ENCODE measurements around the gene DMD. TPM values are rescaled to one million over a fixed set of nuclear protein-coding genes. Genes with fewer than 3 reads are reported as not detected.

Gene DMD
- total RNA-seq, 1 donor: 32.4 TPM

DNA sequence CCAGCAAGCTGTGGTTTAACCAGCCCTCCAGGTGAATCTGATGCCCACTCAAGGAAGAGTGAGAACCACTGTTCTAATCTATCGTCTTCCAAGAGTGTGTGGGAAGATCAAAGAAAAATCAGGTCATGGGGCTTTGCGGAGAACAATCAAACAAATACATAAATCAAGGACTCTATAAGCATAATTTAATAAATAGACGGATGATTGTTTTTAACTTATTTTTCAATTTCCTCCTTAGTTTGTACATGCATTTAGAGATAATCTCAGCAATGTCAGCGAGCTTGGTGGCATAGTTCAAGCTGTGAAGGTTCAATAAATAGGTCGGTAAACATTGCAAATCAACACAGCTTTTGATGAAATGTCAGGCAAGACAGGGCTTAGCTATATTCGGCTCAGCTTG is 84.9 kb downstream of the DMD start:
- TF ChIP-seq, protein P1, sequence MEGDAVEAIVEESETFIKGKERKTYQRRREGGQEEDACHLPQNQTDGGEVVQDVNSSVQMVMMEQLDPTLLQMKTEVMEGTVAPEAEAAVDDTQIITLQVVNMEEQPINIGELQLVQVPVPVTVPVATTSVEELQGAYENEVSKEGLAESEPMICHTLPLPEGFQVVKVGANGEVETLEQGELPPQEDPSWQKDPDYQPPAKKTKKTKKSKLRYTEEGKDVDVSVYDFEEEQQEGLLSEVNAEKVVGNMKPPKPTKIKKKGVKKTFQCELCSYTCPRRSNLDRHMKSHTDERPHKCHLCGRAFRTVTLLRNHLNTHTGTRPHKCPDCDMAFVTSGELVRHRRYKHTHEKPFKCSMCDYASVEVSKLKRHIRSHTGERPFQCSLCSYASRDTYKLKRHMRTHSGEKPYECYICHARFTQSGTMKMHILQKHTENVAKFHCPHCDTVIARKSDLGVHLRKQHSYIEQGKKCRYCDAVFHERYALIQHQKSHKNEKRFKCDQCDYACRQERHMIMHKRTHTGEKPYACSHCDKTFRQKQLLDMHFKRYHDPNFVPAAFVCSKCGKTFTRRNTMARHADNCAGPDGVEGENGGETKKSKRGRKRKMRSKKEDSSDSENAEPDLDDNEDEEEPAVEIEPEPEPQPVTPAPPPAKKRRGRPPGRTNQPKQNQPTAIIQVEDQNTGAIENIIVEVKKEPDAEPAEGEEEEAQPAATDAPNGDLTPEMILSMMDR (IDR thresholded peaks at IDR 0.05; ENCODE audit: insufficient read depth, low read depth, low read length): no peak
- no peak for DNase-seq (ENCODE audit: low read depth)
- no peak overlapping the region for H3K4me3 ChIP-seq (ENCODE audit: low read depth, low read length)

DNA sequence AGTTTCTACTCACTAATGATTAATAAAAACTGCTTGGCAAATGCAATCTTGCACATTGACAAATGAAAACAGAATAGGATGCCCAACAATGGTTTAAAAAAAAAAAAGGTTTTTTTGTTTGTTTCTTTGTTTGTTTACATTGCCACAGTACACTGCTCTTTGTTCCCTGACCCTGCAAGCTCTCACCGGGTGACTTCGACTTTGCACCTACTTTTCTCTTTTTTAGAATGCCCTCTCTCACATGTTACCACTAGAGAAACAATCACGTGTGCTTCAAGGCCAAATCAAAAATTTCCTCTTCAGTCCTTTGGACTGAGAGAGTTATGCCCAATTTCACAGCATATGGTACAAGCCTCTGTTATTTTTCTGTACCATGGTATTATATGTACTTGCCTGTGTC is 101.5 kb downstream of the DMD start:
- TF ChIP-seq, protein P1 (IDR thresholded peaks at IDR 0.05; ENCODE audit: insufficient read depth, low read depth, low read length): no peak
- no peak for DNase-seq (ENCODE audit: low read depth)

DNA sequence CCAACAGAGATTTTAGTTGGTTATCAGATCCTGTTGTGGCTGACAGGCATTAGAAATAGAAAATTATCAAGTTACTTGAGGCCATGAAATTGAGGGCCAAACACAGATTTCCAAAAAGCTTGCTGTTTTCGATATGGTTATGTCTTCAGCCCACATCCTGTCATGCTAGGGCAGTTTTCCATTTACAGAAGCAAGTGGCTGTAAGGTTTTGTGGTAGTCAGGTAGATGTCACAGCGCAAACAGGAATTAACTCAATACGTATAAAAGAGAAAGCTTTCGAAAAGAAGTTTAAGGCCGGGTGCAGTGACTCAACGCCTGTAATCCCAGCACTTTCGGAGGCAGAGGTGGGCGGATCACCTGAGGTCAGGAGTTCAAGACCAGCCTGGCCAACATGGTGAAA is 104.6 kb downstream of the DMD start:
- no peak for DNase-seq (ENCODE audit: low read depth)
- TF ChIP-seq, protein P1 (IDR thresholded peaks at IDR 0.05; ENCODE audit: insufficient read depth, low read depth, low read length): no peak
- no peak overlapping the region for H3K4me3 ChIP-seq (ENCODE audit: low read depth, low read length)

More for the DNA sequence above, 101.5 kb downstream of the DMD start:
- H3K4me3 ChIP-seq (ENCODE audit: low read depth, low read length): no peak overlapping the region

DNA sequence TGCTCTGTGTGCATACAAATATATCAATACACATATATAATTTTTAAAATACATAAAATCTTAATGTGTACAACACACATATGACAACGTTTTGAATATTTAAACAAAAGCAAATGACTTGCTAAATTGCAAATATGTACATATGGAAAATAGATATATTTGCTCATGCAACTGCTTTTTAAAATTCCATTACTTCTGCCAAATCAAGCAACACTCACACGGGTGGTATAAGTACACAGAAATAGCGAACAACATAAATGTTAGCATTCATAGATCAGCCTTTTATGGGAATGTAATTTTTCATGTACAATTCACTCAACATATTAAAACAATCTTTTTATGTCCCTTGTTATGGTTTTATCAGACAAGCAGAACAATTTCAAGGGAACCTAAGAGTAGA is 116.3 kb downstream of the DMD start:
- TF ChIP-seq, protein P1 (IDR thresholded peaks at IDR 0.05; ENCODE audit: insufficient read depth, low read depth, low read length): no peak
- DNase-seq (ENCODE audit: low read depth): no peak
- H3K4me3 ChIP-seq (ENCODE audit: low read depth, low read length): no peak overlapping the region

DNA sequence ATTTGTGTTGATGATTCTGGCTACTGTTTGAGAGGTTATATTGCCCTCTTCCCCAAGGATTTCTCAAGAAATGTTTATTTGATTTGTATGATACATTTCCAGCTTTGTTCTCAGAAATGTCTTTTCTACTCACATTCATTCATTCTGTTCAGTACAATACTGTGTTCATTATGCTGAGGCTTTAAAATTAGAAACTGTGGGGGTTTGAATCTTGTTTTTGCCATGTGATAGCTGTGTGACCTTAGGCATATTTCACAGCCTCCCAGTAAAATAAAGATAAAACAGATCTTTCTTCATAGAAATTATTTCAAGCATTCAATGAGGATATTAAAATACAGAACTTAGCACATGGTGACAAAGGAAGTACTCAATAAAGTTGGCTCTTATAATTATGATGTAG is 123.9 kb downstream of the DMD start:
- no peak for DNase-seq (ENCODE audit: low read depth)
- TF ChIP-seq, protein P1 (IDR thresholded peaks at IDR 0.05; ENCODE audit: insufficient read depth, low read depth, low read length): no peak
- H3K4me3 ChIP-seq (ENCODE audit: low read depth, low read length): no peak overlapping the region

DNA sequence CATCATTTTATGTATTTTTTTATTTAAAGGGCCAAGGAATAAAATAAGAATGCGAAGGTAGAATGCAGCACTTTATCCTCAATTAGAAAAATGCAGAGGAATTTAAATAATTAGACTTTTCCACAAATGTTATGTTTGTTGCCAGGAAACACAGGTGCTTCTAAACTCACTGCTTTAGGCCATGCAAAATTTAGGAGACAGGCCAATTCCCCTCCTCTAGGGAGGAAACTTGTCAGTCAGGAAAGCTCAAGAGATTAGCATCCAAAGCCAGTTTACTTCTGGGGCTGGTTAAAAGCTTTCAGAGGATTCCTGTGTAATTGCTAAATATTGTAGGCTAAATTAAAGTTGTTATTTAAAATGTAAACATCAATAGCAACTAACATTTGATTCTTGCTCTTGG is 124.5 kb downstream of the DMD start:
- no peak overlapping the region for H3K4me3 ChIP-seq (ENCODE audit: low read depth, low read length)
- DNase-seq (ENCODE audit: low read depth): no peak
- TF ChIP-seq, protein P1 (IDR thresholded peaks at IDR 0.05; ENCODE audit: insufficient read depth, low read depth, low read length): no peak

DNA sequence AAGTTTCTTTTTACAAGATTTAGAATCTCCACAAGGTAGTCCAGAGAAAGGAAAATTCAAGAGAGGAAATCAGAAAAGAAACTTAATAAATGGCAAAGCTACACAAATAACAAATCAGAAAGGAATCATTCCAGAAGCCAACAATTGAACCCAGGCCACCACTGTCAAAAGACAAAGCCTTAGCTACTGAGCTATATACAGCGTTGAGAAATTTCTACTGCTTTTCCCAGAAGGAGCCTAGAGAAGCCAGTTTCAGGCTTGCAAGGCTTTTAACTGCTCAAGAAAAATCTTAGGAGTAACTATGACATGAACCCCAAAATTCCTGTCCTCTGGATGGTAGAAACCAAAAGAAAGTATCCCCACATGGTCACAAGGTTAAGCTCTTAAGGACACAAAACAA is 129.0 kb downstream of the DMD start:
- no peak for DNase-seq (ENCODE audit: low read depth)
- TF ChIP-seq, protein P1 (IDR thresholded peaks at IDR 0.05; ENCODE audit: insufficient read depth, low read depth, low read length): no peak
- no peak overlapping the region for H3K4me3 ChIP-seq (ENCODE audit: low read depth, low read length)
